CD4-positive, alpha-beta T cell treated with Interleukin-12 subunit alpha and Interleukin-12 subunit beta, for 1 hour (primary cell): Measurements from ENCODE around the gene OSTF1.

Source experiments
- DNase-seq: peaks from one replicate; pipeline ENCODE4 v3.0.0-alpha.2; 2020

OSTF1 gene

DNA sequence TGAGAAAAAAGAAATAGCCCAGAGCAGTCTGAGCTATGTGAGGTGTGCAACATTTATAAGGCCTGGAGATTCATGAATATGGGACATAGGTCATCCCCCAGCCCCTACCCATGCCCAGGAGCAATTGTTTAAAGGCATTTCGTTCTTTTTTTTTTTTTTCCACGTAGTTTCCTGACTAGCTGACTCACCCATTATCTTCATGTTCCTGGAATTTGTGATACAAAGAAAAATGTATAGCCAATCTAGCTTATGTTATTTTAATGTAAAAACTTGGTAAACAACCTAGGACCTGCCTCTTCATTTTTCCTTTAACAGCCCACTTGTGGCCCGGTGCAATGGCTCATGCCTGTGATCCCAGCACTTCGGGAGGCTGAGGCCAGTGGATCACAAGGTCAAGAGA, 81.3 kb downstream of the OSTF1 start:
- DNase-seq, result no peak

DNA sequence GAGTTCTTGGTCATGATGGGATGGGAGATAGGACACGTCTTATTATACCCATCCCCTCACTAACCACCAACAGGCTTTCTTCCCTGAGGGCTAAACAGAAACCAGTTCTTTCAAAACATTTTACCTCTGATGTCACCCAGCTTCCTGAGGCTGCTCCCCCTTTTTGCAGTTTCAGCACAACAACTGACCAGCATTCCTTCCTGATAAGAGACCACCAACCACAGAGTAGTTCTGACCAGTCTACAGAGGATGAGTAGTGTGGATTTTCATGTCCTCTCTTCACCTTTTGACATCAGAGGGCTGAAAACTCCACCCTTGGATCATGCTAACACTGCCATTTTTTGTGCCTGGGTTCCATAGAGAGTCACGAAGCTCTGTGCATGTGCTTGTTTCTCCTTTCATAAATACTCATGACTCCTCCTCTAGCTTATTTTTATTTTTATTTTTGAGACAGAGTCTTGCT, 82.6 kb downstream of the OSTF1 start:
- DNase-seq, result no peak

DNA sequence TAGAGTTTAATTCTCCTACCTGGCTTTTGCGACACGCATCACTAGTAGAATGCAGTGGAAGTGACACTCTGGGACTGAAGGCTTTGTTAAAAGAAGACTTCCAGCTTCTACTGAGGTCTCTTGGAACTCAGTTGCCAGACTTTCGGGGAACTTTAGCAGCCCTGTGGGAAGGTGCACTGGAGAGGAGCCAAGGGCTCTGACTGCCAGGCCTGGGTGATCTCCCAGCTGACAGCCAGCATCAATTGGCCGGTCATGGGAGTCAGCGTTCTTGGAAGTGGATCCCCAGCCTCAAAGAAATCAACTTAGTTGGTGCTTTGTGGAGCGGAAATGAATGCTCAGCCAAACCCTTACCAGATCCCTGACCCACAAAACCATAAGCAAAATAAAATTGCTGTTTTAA, 87.1 kb downstream of the OSTF1 start:
- no peak for DNase-seq

DNA sequence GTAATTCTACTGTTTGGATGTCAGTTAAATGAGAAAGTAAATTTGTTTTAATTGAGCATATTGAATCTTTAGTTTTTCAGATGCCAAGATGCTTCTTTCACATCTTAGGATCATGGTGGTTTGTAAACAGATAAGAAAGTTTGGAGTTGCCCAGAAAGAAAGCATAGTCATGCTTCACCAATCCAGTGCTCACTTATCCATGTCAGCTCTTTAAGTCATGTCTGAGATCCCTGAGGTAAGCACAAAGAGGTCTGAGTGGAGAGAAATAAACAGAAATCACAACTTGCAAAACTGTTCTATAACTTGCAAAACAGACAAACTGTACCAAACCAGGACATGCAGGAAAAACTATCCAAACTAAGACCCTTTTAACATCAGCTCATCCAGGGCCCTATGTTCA, 87.7 kb downstream of the OSTF1 start:
- DNase-seq, result no peak

DNA sequence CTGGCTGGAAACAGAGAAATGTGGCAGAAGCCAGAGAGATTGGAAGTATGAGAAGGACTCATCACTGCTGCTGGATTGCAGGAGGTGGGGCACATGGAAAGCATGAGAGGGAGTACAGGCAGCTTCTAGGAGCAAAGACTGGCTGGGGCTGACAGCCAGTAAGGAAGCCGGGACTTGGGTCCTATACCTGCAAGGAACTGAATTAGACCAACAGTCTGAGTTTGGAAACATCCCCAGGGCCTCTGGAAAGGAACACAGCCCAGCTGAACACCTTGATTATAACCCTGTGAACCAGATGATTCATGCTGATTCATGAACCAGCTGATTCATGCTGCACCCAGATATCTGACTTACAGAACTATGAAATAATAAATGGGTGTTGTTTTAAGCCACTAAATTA, 93.4 kb downstream of the OSTF1 start:
- DNase-seq, result no peak

DNA sequence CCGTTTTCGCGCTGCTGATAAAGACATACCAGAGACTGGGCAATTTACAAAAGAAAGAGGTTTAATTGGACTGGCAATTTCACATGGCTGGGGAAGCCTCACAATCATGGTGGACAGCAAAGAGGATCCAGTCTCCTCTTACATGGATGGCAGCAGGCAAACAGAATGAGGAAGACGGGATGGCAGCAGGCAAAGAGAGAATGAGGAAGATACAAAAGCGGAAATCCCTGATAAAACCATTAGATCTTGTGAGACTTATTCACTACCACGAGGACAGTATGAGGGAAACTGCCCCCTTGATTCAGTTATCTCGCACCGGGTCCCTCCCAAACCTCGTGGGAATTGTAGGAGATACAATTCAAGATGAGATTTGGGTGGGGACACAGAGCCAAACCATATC, 95.0 kb downstream of the OSTF1 start:
- no peak for DNase-seq

DNA sequence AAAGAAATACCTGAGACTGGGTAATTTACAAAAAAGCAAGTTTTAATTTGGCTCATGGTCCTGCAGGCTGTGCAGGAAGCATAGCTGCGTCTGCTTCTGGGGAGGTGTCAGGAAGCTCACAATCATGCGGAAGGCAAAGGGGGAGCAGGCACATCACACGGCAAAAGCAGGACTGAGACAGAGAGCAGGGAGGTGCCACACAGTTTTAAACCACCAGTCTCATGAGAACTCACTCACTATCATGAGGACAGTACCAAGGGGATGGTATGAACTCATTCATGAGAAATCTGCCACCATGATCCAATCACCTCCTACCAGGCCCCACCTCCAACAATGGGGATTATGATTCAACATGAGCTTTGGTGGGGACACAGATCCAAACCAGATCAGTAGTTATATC, 96.2 kb downstream of the OSTF1 start:
- DNase-seq, result no peak

DNA sequence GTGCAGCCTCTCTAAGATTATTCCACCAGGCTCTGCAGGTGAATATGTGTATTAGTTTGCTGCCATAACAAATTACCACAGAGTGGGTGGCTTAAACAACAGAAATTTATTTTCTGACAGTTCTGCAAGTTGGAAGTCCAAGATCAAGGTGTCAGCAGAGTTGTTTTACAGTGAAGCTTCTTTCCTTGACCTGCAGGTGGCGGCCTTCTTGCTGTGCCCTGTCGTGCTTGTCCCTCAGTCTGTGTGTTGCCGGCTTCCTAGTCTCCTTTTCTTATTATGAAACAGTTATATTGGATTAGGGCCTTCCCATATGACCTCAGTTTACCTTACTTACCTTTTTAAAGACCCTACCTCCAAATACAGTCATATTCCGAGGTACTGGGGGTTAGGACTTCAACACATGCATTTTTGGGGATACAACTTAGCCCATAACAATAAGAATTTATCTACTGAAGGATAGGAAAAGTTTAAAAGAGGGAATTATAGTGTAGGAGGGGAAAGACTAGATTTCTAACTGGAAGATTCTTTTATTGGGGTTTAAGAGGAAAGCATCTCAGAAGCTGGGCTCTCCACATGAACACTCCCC, 97.4 kb downstream of the OSTF1 start:
- DNase-seq, result peak; percentile 56

DNA sequence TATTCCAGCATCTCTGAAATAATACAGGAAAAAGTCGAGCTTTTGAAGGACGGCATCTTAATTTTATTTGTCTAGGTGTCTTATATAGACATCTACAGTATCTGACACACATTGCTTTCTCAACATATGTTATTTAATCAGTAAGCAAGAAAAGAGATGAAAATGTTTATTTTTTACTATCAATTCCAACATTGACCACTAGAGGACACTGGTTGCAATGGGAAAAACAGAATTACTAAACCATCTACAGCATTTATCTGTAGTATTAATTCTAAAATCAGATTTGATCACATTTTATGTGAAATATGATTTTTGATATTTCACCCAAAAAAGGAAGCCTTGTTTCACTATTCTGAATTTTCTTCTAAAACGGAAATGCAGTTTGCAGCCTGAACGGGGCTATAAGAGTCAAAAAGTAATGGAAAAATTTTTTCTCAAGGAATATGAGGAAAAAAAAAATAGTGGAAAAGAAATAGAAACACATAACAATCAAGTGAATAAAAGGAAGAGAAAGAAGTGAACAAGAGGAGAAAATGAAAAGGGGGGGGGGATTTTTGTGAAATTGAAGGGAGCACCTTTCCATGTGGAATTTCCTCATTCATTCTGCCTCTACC, 98.6 kb downstream of the OSTF1 start:
- peak; percentile 45 for DNase-seq

DNA sequence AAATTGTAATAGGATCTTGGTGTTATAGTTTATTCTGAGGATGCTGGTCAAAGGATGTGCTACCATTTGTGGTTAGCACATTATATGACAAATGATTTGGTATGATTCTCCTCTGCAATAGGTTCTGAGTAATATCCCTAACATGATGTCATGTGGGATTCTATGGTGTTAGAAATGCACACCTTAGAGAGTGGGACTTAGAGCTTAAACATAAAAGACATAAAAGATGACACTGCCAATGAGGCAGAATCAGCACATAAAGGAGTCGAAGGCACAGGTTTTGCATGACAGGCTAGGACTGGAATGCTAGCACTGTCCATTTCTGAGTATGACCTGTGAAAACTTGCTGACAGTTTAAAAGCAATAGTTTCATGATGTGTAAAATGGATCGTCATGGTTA, 100.4 kb downstream of the OSTF1 start:
- DNase-seq, result no peak

DNA sequence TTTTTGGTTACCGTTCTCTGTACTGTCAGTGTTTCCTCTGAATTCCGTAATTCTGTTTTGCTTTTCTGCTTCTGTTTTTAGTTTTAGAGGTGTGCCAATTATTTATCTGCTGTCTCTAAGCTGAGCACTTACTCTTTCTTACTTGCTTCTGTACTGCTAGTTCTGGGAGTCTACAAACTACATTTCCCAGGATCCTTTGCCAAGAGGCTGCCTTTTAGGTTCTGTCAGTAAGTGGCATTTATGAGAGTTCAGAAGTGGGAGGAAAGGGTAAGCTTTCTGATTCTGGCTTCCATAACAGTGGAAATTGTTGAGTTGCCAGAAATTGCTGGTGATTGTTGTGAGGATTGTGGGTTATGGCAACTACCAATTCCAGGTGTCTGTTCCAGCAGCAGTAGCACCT, 102.4 kb downstream of the OSTF1 start:
- no peak for DNase-seq
